OCI-LY7 (cell line): Measurements from ENCODE around the gene TNP2. TPM values are rescaled to one million over a fixed set of nuclear protein-coding genes. Genes with fewer than 3 reads are reported as not detected.
A peak's percentile ranks its signal among the peaks of the same experiment; 100 is the strongest.

Experiments used
- BruUV-seq: library from RNA; stranded (reverse); fragments of 400-500 nt; replicated peaks from 2 replicates; lab custom pipeline; 2021; lab: Mats Ljungman, UMichigan
- CTCF ChIA-PET: fragments of 300-600 bp; sonication (Branson Sonifier 250); formaldehyde crosslinking; loops from one replicate; lab custom pipeline; 2022; ENCODE audit warnings: antibody characterized with exemption; ENCODE audit not compliant: unreplicated experiment; lab: Charles Lee
- POLR2A ChIA-PET: fragments of 300-600 bp; sonication (Branson Sonifier 250); formaldehyde crosslinking; loops from one replicate; lab custom pipeline; 2022; ENCODE audit warnings: antibody characterized with exemption; lab: Charles Lee
- DNase-seq: peaks from one replicate; pipeline ENCODE4 v3.0.0-alpha.2; 2015; ENCODE audit warnings: low spot score
- H2AFZ ChIP-seq: fragments of 200-600 bp; sonication (generic), shearing (Covaris generic); 2 replicates; pipeline ENCODE4 v1.6.1; 2014; ENCODE audit warnings: mild to moderate bottlenecking, antibody characterized with exemption, low read length, moderate library complexity
- H3K27ac ChIP-seq: fragments of 200-600 bp; sonication (generic); 2 replicates; pipeline ENCODE4 v1.5.1; 2014; ENCODE audit warnings: mixed run types, low read depth, mild to moderate bottlenecking, moderate library complexity, low read length, inconsistent platforms; ENCODE audit not compliant: poor library complexity, severe bottlenecking
- H3K36me3 ChIP-seq: fragments of 200-600 bp; sonication (generic); 2 replicates; pipeline ENCODE4 v1.6.1; 2014; ENCODE audit warnings: mild to moderate bottlenecking, antibody characterized with exemption, low read length, moderate library complexity, mixed read lengths; ENCODE audit not compliant: insufficient read depth
- H3K4me1 ChIP-seq: fragments of 200-600 bp; sonication (generic); 2 replicates; pipeline ENCODE4 v1.5.1; 2014; ENCODE audit warnings: mild to moderate bottlenecking, low read length; ENCODE audit not compliant: insufficient read depth, poor library complexity, severe bottlenecking
- H3K4me2 ChIP-seq: fragments of 200-600 bp; sonication (generic); 2 replicates; pipeline ENCODE4 v1.6.1; 2014; ENCODE audit warnings: mild to moderate bottlenecking, low read length
- H3K4me3 ChIP-seq: fragments of 200-600 bp; sonication (generic); 2 replicates; pipeline ENCODE4 v1.5.1; 2014; ENCODE audit warnings: mild to moderate bottlenecking, low read depth, low read length; ENCODE audit not compliant: poor library complexity, severe bottlenecking
- H3K79me2 ChIP-seq: fragments of 200-600 bp; sonication (generic); 2 replicates; pipeline ENCODE4 v1.6.1; 2016; ENCODE audit warnings: low read depth, mild to moderate bottlenecking, low read length, moderate library complexity, mixed read lengths; ENCODE audit not compliant: insufficient read depth
- H3K9me2 ChIP-seq: fragments of 200-600 bp; sonication (generic); 2 replicates; pipeline ENCODE4 v1.6.1; 2016; ENCODE audit warnings: mild to moderate bottlenecking, low read length, mixed read lengths; ENCODE audit not compliant: insufficient read depth
- H3K9me3 ChIP-seq: fragments of 200-600 bp; sonication (generic); 2 replicates; pipeline ENCODE4 v1.6.1; 2014; ENCODE audit warnings: mild to moderate bottlenecking, mixed run types, low read length, mixed read lengths
- H4K20me1 ChIP-seq: fragments of 200-600 bp; sonication (generic); 2 replicates; pipeline ENCODE4 v1.6.1; 2014; ENCODE audit warnings: mild to moderate bottlenecking, antibody characterized with exemption, low read length, moderate library complexity, mixed read lengths; ENCODE audit not compliant: insufficient read depth
- CTCF ChIP-seq: fragments of 200-600 bp; sonication (generic); conservative IDR thresholded peaks from 2 replicates; pipeline ENCODE4 v1.5.1; 2014; ENCODE audit warnings: mild to moderate bottlenecking, antibody characterized with exemption, low read length, moderate library complexity, mixed read lengths
- EZH2phosphoT487 ChIP-seq: fragments of 200-600 bp; sonication (generic); IDR thresholded peaks from 2 replicates; pipeline ENCODE4 v1.6.1; 2018; ENCODE audit warnings: low read depth, borderline replicate concordance, mild to moderate bottlenecking, mixed run types, antibody characterized with exemption, low read length, moderate library complexity, mixed read lengths
- intact Hi-C: fragments of 100-400 bp; cut with micrococcal nuclease; formaldehyde crosslinking; loops from one replicate; pipeline ENCODE4 v1.10.0; 2022; ENCODE audit not compliant: unreplicated experiment
- total RNA-seq, 2 experiments: library from RNA; depleted of rRNA in 1 of 2; stranded (reverse); fragments of >200 nt in 1 of 2; shearing (Covaris generic) in 1 of 2; gene quantifications; 2 replicates each; pipeline ENCODE4 v1.2.3, GENCODE V29; 2014 to 2022

TNP2 gene
- total RNA-seq, 2 experiments from 2014 or later, result not detected

- no peak for TF ChIP-seq EZH2phosphoT487
- no peak for TF ChIP-seq CTCF
- Histone ChIP-seq H3K4me2 (no peak overlapping the region), H3K36me3 (no peaks in the 10 kb centered on the region), H3K4me1 (no peaks in the 10 kb centered on the region), H3K9me3 (no peaks in the 10 kb centered on the region), H3K79me2 (no peaks in the 10 kb centered on the region), H3K9me2 (no peaks in the 10 kb centered on the region), H3K4me3 (no peak overlapping the region), H3K27ac (no peak overlapping the region), H2AFZ (no peak overlapping the region), H4K20me1 (no peaks in the 10 kb centered on the region)
- no TSS peak for BruUV-seq
- ChIA-PET POLR2A (interaction anchor here (0.7 to 1.4 kb wide), 4 partner anchors 15 to 112 kb away, joined by 3 to 4 read pairs (median 4); partner anchors contain the start of gene SOCS1), CTCF (no interaction called here)
- DNase-seq, result no peak
- intact Hi-C loops, result no loop called here
Observed at GRCh38 chr16:11270602-11271162, 1.6 kb upstream of the TNP2 start.

- no peak overlapping the region for H2AFZ ChIP-seq
- H4K20me1 ChIP-seq, result no peaks in the 10 kb centered on the region
- H3K9me3 ChIP-seq, result no peaks in the 10 kb centered on the region
- H3K9me2 ChIP-seq, result no peaks in the 10 kb centered on the region
- peaks cover 18% of the 10 kb centered on the region for H3K4me1 ChIP-seq
- no TSS peak for BruUV-seq
- H3K27ac ChIP-seq, result no peak overlapping the region
- no peaks in the 10 kb centered on the region for H3K36me3 ChIP-seq
- POLR2A ChIA-PET, result no interaction called here
- no peak overlapping the region for H3K4me3 ChIP-seq
- no peak for DNase-seq
- no peak overlapping the region for H3K4me2 ChIP-seq
- H3K79me2 ChIP-seq, result no peaks in the 10 kb centered on the region
- TF ChIP-seq CTCF (no peak), EZH2phosphoT487 (no peak)
- CTCF ChIA-PET, result no interaction called here
- intact Hi-C loops, result no loop called here
Observed at GRCh38 chr16:11265124-11265523, 4.0 kb downstream of the TNP2 start.

- Histone ChIP-seq H3K4me3 (no peak overlapping the region), H4K20me1 (no peaks in the 10 kb centered on the region), H3K4me1 (peaks cover 19% of the 10 kb centered on the region), H2AFZ (peak overlapping the region; percentile 84), H3K36me3 (no peaks in the 10 kb centered on the region), H3K9me3 (no peaks in the 10 kb centered on the region), H3K27ac (peak overlapping the region; percentile 3), H3K4me2 (peak overlapping the region; percentile 43), H3K9me2 (no peaks in the 10 kb centered on the region), H3K79me2 (no peaks in the 10 kb centered on the region)
- no peak for TF ChIP-seq CTCF
- TF ChIP-seq EZH2phosphoT487, result no peak
- ChIA-PET CTCF (no interaction called here), POLR2A (interaction anchor here (0.6 kb wide), 2 partner anchors 31 to 106 kb away, joined by 3 to 4 read pairs; no protein-coding TSS in a partner anchor)
- intact Hi-C loops, result no loop called here
- no TSS peak for BruUV-seq
- peak; percentile 39 for DNase-seq
Observed at GRCh38 chr16:11264155-11264832, 4.8 kb downstream of the TNP2 start.
